ENCODE measurements around the gene DNAH17.

Gene DNAH17

GRCh38 chr17:78449983-78450595, 127.1 kb downstream of the DNAH17 start:
- DNase-seq (ENCODE audit: low read depth): no peak

DNA sequence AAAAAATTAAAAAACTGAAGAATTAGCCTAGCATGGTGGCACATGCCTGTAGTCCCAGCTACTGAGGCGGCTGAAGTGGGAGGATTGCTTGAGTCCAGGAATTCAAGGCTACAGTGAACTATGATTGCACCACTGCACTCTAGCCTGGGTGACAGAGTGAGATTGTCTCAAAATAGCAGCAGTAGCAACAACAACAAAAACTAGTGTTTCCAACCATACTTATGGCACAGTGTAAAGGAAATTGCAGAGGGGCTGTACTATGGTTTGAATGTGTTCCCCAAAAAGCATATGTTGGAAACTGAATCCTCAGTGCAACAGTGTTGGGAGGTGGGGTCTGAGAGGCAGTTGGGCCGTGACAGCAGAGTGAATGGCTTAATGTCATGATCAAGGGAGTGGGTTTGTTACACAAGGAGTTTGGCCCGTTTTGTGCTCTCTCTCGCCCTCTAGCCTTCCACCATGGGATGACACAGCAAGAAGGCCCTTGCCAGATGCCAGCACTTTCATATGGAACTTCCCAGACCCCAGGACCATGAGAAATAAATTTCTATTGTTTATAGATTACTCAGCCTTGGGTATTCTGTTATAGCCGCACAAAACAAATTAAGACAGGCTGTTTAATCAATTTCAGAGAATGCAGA, 128.7 kb downstream of the DNAH17 start:
- no peak for DNase-seq (ENCODE audit: low read depth)

DNA sequence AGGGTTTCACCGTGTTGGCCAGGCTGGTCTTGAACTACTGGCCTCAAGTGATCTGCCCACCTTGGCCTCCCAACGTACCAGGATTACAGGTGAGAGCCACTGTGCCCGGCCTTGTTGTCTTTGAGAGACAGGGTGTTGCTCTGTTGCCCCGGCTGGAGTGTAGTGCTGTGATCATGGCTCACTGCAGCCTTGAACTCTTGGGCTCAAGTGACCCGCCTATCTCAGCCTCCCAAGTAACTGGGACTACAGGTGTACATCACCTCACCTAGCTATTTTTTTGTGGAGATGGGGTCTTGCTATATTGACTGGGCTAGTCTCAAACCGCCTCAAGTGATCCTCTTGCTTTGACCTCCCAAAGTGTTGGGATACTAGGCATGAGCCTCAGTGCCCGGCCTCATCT, 130.4 kb downstream of the DNAH17 start:
- no peak for DNase-seq (ENCODE audit: low read depth)

GRCh38 chr17:78444392-78444791, 132.8 kb downstream of the DNAH17 start:
- no peak for DNase-seq (ENCODE audit: low read depth)

DNA sequence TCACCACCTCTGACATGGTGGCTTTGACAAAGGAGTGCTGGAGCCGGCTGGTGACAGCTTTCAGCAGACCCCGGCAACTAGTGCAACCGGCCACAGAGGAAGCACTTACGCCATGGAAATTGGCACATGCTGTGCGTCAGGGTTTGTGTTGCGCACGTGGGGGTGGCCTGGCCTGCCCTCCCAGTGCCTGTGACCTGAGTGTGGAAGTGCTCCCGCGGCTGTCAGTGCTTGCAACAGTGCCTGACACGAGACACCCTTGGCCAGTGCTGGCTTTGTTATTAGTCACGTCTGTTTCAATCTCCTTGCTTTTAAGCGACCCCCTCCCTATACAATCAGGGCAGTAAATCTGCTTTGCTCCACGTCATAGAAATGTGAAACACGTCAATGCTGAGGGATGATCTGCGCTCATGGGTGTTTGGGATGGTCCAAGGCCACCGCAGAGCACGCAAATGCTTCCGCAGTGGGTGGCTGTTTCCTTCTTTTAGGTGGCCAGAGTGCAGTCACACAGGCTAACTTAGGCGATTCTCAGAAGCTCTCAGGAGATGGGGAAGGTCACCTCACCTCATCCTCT, 134.5 kb downstream of the DNAH17 start:
- no peak for DNase-seq (ENCODE audit: low read depth)

GRCh38 chr17:78441271-78441971, 135.8 kb downstream of the DNAH17 start:
- no peak for DNase-seq (ENCODE audit: low read depth)

GRCh38 chr17:78438694-78439325, 138.4 kb downstream of the DNAH17 start:
- no peak for DNase-seq (ENCODE audit: low read depth)

DNA sequence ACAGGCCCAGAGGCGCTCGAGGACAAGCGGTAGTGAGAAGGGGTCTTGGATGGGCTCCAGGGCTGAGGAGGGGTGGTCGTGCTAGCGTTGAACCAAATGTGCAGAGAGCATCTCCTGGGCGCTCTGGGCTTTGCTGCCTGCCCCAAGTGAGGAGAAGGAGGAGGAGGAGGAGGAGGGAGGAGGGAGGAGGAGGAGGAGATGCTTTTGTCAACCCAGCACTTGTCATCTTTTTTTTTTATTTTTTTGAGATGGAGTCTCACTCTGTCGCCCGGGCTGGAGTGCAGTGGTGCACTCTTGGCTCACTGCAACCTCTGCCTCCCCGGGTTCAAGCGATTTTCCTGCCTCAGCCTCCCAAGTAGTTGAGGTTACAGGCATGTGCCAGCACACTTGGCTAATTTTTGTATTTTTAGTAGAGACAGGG, 138.9 kb downstream of the DNAH17 start:
- DNase-seq (ENCODE audit: low read depth): no peak

DNA sequence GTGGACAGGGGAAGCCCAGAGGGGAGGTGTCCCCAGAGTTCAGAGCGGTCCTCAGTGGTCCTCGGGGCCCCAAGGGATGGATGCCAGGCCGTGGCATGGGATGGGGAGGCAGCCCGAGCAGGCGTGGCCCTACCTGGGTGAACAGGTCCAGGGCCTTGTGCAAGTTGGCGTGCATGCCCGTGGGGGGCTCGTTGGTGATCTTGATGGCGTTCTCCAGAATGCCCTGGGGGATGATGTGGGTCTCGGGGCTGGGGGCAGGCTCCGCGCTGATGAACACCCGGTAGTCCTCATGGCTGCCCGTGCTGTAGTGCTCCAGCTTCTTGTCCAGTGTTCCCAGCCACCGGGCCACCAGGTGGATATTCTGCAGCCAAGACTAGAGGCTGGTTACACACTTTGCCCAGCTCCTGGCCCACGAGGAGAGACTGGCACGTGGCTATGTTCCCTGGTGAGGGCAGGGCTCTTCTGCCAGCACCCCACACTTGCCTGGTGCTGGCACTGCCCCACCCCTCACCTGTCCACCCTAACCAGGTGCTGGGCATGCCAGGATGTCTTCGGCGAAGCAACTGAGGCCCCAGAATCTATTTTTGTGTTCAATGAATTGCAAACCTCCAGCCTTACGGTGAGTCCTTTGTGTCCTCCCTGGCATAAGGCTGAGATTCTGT, 139.6 kb downstream of the DNAH17 start:
- no peak for DNase-seq (ENCODE audit: low read depth)

DNA sequence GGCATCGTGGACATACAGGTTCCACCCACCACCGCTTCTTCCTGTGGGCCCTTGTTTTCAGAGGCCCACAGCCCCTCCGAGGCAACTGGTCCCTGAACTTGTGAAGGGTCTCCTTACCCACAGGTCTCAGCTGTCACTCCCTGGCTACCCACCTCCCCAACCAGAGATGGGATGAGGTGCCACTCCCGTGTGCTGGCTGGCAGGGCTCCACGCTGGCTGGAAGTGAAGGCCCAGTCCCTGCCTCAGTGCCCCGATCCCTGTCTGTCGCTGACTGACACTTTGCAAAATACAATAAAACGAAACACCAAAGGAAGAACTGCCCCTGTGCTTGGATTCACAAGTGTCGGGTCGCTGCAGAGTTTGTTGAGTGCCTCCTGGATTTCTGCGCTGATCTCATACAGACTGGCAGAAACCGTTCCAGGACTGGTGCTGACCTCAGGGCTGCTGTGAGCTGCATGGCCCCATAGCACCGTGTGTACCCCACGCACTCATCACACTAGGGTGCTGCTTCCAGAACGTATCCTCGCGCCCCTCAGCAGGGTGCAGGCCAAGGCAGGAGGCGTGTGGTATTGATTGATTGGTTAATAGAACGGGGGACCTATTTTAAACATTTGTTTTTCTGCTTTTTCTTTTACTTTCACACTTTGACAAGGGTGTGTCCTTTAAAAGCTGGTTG, 141.7 kb downstream of the DNAH17 start:
- no peak for DNase-seq (ENCODE audit: low read depth)

DNA sequence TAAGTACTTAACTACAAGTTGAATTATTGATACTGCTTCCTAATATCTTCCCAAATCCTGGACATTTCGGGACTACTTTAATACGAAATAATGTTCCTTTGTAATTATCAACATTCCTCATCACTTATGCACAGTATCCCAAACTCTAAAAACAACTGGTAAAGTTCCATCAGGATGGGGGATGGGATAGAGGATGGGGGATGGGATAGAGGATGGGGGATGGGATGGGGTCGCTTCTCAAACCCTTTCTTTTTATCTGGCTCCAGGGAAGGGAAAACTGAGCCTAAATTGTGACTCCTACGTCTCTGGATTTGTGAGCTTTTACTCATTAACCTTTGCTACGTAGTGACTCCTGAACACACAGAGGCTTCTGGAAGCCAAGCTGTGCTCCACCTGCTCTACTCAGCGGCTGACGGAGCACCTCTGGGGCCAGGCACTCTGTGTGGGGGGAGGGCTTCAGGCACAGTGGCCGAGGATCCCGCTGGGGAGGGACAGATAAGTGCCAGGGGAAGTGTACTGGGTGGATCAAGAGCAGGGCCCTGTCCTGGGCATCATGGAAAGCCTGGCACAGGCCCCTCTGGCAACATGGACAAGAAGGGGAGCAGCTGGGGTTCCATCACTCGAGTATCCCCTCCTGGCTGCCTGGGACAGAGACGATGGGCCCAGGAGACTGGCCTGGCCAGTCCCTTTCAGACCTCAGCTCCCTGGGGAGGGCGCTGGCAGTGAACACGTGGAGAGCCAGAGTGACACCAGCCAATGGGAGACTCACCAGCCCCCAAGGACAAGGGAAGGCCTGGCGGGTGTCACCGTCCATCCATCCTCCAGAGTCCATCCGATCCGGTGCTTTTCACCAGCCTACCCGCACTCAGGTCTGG, 142.5 kb downstream of the DNAH17 start:
- no peak for DNase-seq (ENCODE audit: low read depth)

GRCh38 chr17:78433780-78434335, 143.3 kb downstream of the DNAH17 start:
- DNase-seq (ENCODE audit: low read depth): no peak

GRCh38 chr17:78433013-78433727, 144.0 kb downstream of the DNAH17 start:
- DNase-seq (ENCODE audit: low read depth): no peak

DNA sequence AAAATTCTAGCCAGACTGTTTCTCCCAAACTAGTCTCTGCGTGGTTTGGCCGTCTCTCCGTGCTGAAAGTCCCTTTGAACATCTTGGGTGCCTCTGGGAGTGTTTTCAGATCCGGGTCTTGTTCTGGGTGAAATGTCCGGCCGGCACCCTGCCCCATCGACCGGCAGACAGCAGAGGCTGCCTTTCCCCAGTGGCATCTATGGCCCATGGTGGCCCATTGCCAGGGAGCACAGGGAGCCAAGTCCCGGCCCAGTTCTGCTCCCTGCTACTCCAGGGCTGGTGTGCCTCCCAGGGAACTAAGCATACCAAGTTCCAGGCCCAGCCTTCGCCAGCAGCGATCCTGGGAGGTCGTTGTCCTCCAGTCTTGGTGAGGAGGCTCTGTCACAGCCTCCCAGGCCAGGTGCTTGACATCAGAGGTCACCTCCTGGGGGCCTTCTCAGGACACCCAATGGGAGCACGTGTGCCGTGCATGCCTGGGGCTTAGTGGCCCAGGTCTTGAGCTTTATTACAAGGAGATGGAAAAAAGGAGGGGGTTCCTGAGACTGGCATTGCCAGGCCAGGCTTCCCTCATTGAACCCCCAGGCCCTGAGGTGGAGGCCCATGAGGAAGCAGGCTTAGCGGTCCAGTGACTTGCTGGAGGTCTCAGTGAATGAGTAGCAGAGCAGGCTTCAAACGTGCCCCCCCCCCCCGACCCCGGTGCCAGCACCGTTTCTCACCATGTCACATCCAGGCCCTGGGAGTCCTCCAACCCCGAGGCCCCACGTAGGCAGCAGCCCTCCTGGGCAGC, 144.8 kb downstream of the DNAH17 start:
- DNase-seq (ENCODE audit: low read depth): no peak

DNA sequence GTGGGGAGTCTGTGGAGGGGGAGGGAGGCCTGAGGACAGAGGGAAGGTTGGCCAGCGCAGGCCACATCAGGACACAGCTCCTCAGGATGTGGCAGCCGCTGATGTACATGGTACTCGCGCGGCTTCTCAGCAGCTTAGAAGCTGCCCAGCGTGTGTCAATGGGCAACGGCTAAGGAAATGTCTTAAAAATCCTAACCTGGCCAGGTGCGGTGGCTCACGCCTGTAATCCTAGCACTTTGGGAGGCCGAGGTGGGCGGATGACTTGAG, 145.6 kb downstream of the DNAH17 start:
- no peak for DNase-seq (ENCODE audit: low read depth)

DNA sequence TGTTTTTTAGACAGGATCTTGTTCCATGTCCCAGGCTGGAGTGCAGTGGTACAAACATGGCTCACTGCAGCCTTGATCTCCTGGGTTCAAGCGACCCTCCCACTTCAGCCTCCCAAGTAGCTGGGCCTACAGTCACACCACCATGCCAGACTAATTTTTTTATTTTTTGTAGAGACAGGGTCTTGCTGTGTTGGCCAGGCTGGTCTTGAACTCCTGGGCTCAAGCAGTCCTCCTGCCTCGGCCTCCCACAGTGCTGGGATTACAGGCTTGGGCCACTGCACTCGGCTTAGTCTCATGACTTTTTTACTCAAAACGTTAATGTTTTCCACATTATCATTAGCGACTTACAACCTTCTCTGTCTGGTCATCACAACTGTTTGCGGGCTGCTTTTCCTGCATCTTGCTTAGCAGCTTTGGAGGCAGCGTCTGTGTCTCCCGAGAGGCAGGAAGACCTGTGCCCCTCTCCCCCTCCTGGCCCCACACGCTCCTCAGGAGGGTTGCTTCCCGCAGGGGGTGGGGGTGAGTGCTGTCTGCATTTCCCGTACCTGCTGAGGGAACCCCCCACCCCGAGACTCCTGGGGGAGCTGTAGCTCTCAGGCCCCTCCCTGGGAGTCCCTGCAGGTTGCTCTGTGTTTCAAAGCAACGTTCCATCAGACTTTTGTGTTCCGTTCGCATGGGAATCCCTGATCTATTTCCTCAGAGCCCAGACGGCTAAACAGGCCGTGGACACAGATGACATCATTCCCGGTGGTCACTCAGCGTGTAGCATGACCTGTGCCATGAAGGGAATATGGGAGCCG, 146.1 kb downstream of the DNAH17 start:
- no peak for DNase-seq (ENCODE audit: low read depth)

- DNase-seq (ENCODE audit: low read depth): no peak
Measured at GRCh38 chr17:78429618-78429995, 147.6 kb downstream of the DNAH17 start.

Measured in GM04504 (cell line).